Activated CD4-positive, alpha-beta T cell treated with anti-CD3 and anti-CD28 coated beads, Interleukin-2, amount 50 U/mL, for 48 hours (primary cell): ENCODE results near the gene FBXO34.

Source experiments
- DNase-seq, 2 experiments: peaks; one replicate each; pipeline ENCODE4 v3.0.0-alpha.2; 2020

The FBXO34 gene

GRCh38 chr14:55383541-55384140 is 112.4 kb downstream of the FBXO34 start:
- no peak for DNase-seq

- DNase-seq = no peak
Measured at GRCh38 chr14:55384536-55384935, 113.3 kb downstream of the FBXO34 start.

- peak in 1 of 2 experiments; percentile 29 for DNase-seq
Measured at GRCh38 chr14:55386037-55386808, 115.0 kb downstream of the FBXO34 start.

GRCh38 chr14:55387121-55387520 is 115.9 kb downstream of the FBXO34 start:
- DNase-seq = no peak

GRCh38 chr14:55388160-55388559 is 116.9 kb downstream of the FBXO34 start:
- no peak for DNase-seq

GRCh38 chr14:55389330-55389729 is 118.1 kb downstream of the FBXO34 start:
- no peak for DNase-seq

- no peak for DNase-seq
Measured at GRCh38 chr14:55398679-55399078, 127.5 kb downstream of the FBXO34 start.

GRCh38 chr14:55399183-55399582 is 128.0 kb downstream of the FBXO34 start:
- DNase-seq = no peak

GRCh38 chr14:55399852-55400251 is 128.6 kb downstream of the FBXO34 start:
- DNase-seq = no peak

GRCh38 chr14:55401751-55402150 is 130.5 kb downstream of the FBXO34 start:
- DNase-seq = no peak
